HG03196 (cell line): ENCODE measurements around the gene ALDH1B1.
"Not testable (repeated sequence)": the region's sequence is repeated elsewhere in the genome, so short reads cannot be mapped to it uniquely, and the experiment has no call there.

ENCODE experiments used
- ATAC-seq: cut with Tn5 transposase; IDR thresholded peaks from one replicate; pipeline ENCODE4 v1.9.1; 2021; ENCODE audit not compliant: unreplicated experiment

ALDH1B1 gene

DNA sequence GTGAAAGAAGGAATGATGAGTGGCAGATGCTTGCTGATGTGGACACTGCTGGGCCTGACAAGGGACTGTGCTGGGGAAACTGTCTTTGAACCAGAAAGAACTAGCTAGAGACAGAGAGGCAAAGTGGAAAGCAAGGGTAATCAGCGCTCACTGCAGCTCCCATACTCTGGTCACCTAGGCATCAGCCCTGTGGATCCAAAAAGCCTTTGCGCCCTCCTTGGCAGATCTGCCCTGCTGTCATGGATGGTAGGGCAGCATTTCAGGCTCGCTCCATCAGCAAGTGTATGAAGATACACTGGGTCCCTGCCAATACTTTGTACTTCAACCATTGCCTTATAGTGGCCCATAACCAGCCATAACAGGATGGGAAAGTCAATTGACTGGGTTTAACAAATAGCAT lies 6.6 kb upstream of the ALDH1B1 start:
- no peak for ATAC-seq

GRCh38 chr9:38386319-38386895 lies 6.1 kb upstream of the ALDH1B1 start:
- no peak for ATAC-seq

GRCh38 chr9:38387066-38387465 lies 5.4 kb upstream of the ALDH1B1 start:
- ATAC-seq, result no peak

DNA sequence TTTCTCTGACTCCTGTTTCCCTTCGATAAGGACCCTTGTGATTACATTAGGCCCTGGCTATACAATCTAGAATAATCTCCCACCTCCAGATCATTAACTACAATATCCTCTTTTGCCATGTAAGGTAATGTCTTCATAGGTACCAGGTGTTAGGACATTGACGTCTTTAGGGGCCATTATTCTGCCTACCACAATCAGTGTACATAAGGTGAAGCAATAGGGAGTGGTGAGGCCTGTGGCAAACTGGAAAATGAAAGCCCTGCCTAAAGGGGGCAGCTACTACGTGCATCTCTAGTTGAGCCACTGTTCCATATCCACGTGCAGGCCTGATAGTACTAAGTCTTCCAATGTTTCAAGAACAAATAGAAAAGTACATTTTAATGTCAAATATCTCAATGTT lies 4.8 kb upstream of the ALDH1B1 start:
- no peak for ATAC-seq

DNA sequence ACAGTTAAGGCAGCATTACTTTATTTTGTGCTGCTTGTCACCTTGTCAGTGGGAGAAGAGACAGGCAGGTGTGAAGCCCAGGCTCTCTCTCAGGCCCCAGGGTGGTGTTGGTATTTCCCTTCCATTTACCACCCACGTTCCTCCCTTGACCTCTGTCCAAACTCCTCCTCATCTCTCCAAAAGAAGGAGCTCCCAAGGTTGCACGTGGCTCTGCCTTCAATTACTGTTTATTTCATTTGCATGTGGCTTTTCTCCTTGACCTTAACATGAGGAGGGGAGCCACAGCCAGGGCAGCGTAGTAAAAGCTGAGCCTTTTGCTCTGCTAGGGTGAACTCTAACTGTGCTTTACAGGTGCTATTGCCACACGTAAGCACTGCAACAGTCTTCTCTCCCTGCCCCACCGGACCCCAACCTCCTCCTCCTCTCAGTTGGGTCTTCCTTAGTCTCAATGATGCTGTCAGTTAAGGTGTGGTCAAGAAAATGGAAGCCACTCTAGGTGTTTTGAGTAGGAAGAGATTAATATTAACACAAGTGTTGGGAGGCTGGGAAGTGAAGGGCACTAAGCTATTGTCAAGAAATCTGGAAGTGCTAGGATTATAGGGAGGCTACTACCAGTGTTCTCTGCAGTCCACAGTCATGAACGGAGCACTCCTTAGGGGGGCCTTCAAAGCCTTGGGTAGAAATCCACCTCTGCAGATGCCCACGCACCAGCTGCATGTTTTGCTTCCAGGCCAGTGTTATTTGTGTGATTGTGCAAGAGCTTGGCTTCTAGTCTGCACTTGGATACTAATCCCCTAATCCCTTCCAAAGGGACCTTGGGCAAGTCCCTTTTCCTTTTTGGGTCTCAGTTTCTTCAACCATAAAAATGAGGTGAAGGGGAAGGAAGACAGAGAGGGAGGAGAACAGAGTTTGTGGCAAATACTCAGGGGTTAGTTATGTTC lies 3.9 kb upstream of the ALDH1B1 start:
- no peak for ATAC-seq

DNA sequence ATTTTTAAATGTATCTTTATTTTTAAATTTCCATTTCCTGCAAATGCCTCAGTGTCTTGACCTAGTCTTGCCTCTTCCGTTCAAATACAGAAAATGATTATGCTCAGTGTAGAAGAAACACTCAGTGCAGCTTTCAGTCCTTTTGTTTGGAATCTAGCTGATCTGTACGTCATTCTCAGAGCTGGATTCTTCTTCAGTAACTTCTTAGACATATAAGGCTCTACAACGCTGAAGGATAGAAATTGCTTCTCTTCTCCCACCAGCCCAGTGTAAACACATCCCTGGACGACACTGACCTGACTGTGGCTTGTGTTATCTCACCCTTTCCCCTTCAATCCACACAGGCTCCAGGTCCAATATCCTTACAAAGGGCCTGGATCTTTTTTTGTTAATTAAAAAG lies 3.2 kb upstream of the ALDH1B1 start:
- no peak for ATAC-seq

- no peak for ATAC-seq
These were observed 2.1 kb upstream of the ALDH1B1 start for GRCh38 chr9:38390442-38390841.

DNA sequence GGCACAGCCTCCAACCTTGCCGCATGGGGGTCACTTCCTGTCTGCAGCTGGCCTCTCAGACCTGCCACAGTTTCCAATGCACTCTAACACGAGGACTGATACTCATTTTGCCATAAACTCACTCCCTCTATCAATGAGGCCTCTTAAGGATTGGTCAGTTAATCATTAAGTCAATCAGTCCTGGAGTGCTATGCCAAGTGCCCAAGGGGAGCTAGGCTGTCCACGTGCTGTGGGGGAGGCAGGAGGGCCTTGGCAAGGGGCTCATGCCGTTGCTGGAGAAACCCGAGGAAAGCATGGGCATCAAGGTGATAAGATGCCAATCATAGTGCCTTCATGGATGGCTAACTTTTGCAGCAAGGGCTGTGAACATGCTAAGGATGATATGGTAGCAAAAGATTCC lies 1.7 kb upstream of the ALDH1B1 start:
- no peak for ATAC-seq

DNA sequence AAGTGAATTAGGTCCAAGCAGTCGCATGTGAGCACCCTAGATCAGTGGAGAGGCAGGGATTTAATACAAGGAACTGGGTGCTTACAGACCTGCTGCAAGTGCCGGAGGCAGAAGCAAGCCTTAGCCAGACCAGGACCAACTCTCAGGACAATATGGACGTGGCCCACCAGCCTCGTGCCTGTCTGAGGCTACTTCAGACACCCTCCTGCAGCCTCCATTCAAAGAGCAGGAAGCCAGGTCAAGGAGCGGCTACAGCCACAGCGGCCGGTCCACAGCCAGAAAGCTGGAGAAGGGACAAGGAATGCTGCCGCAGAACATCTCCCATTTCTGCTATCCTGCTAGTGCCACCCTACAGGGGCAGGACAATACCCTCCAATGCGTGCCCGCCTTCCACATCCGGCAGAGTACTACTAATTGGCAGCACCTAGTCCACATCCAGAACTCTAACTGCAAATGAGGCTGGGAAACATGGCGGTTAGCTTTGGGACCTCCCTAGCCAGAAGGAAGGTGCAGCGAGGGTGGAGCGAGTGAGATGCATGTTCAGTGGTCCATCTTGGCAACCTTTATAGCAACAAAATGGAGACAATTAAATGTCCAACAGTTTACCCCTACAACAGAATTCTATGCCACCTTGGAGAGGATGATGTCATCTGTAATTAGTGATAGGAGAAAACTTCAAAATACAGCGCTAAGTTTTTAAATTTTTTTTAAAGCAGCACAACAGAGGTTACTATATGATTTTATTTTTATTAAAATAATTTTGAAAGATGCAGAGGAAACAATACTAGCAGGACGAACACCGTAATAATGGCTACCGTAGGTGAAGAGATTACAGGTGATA lies 1.0 kb upstream of the ALDH1B1 start:
- no peak for ATAC-seq

DNA sequence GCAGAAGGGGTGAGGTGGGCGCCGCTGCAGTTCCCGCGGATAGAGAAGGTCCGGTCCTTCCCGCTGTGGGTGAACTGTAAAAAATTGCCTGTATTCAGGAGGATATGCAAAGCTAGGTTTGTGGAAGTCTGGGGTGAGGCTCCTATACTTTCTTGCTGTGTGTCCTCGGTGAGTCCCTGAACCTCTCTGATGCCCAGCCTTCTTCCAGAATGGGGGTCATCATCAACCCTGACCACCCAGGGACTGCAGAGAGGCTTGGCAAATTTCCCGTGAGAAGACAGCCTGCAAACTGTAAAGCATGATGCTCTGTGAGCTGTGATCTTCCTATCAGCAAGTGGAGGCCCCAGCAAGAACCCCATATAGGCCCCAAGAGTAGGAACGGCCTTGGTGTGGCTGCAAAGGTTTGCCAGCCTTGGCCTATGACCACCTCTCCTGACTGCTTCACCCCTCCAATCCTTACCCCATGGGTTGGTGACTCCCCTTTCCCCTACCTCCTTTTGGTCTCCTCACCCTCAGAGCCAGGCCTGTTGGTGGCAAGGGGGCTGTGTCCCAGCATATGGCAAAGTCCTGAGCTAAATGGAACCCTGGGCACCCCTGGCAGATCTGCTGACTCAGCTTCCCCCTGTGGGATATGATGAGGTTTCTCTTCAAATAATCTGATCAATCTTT lies 760 bp downstream of the ALDH1B1 start:
- ATAC-seq, result no peak

DNA sequence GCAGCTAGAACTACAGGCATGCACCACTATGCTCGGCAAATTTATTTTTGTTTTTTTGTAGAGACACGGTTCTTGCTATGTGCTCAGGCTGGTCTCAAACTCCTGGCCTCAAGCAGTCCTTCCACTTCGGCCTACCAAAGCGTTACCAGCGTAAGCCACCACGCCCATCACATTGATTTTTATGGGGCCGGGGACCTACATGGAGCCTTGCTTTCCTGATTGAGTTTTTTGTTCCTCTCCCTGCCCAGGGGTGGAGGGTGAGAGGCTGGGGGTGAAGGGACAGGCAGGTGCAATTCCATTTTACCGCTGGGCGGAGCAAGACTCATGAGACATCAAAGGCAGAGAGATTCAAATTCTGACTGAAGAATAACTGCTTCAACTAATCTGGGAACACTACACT lies 1.9 kb downstream of the ALDH1B1 start:
- no peak for ATAC-seq

- ATAC-seq, result no peak
These were observed 3.3 kb downstream of the ALDH1B1 start for GRCh38 chr9:38395653-38396370.

- no peak for ATAC-seq
These were observed 3.8 kb downstream of the ALDH1B1 start for GRCh38 chr9:38396371-38396671.

GRCh38 chr9:38399191-38399590 lies 6.7 kb downstream of the ALDH1B1 start:
- not testable (repeated sequence) for ATAC-seq

GRCh38 chr9:38401994-38402393 lies 9.5 kb downstream of the ALDH1B1 start:
- no peak for ATAC-seq

DNA sequence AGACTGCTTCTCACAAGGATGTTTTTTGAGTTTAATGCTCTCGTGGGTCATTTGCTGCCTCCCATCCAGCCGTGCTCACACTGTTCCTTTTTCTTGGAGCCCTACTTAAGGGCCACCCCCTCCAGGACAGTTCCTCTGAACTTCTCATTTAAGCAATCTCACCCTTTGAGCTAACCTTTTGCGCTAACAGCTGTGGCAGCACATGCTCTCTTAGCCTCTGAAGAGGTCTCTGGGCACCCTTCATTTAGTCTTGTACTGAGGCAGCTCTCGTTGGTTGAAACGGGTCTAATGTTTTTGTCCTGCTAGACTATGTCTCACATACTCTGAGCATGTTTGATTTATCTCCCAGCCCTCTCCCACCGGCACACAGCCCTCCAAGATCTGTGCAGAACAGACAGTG lies 11.8 kb downstream of the ALDH1B1 start:
- no peak for ATAC-seq

DNA sequence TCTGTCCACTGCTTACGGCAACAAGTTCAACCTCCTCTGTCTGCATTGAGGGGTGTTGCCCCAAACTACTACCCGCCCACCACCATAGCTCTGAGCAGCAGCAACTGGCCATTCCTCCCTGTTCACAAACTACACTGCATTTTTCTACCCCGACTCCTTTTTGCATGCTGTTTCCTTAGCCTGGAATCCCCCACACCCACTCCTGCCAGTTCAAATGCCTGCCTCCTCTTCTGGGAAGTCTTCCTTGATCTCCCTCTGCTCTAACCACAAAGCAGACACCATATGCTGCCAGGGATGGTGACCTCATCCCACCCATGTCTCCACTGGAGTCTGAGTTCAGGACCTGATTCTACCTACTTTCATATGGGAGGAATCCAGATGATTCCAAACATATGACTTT lies 13.3 kb downstream of the ALDH1B1 start:
- no peak for ATAC-seq

DNA sequence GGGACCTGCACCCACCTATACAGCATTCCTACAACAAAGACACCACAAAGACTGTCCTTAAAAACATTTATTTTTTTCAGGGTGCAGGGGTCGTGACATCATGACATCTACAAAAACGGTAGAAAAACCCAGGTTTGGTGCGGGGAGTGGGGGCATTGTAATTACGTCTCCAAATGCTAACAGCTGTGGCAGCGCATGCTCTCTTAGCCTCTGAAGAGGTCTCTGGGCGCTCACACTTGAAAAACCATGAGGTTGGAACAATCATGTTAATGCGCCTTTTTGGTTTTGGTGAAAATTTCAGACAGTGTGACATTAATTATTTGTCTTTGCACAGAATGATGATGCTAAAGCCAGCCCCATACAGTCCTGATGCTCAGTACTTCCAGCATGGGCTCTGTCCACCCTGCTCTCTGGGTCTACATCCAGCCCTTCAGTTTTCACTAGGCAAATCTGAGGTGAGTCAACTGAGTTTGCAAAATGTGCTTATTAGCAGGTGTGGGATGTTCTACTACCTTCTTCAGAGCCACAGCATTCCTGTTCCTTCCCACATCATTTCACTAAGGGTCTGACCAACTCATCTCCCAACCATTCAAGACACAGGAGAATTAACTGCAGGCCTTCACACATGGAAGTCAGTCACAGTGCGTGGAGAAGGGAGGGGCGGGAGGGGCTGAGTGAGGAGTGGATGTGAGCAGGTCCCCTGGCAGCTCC lies 14.1 kb downstream of the ALDH1B1 start:
- no peak for ATAC-seq

GRCh38 chr9:38408719-38409118 lies 16.2 kb downstream of the ALDH1B1 start:
- ATAC-seq, result no peak

DNA sequence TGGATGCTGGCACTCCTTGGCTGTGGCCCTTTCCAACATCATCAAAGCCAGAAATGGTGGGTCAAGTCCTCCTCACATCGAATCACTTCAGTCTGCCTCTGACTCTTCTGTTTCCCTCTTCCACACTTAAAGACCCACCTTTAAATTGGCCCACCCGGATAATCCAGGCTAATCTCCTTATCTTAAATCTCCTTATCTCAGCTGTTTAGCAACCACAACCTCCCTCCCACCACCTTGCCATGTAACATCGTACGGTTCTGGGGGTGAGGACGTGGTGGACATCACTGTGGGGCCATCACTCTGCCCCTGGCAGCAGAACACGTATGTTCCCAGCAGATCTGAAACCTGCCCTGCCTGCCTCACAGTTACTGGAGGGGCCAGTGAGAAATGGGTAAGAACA lies 20.2 kb downstream of the ALDH1B1 start:
- ATAC-seq, result no peak
